Retinal pigment epithelial cell (primary cell): Measurements from ENCODE around the gene PRR5L.

Experiments
- DNase-seq: peaks from one replicate; pipeline ENCODE4 v3.0.0-alpha.2; 2010; ENCODE audit warnings: low read depth
- H3K4me3 ChIP-seq: 2 replicates; pipeline ENCODE4 v1.5.1; 2011; ENCODE audit warnings: mild to moderate bottlenecking, low read length, control low read depth, moderate library complexity
- TF ChIP-seq, protein P1 (sequence below): conservative IDR thresholded peaks from 2 replicates; pipeline ENCODE4 v1.5.1; 2011; ENCODE audit warnings: low read depth, low read length, control low read depth, inconsistent platforms

PRR5L gene

DNA sequence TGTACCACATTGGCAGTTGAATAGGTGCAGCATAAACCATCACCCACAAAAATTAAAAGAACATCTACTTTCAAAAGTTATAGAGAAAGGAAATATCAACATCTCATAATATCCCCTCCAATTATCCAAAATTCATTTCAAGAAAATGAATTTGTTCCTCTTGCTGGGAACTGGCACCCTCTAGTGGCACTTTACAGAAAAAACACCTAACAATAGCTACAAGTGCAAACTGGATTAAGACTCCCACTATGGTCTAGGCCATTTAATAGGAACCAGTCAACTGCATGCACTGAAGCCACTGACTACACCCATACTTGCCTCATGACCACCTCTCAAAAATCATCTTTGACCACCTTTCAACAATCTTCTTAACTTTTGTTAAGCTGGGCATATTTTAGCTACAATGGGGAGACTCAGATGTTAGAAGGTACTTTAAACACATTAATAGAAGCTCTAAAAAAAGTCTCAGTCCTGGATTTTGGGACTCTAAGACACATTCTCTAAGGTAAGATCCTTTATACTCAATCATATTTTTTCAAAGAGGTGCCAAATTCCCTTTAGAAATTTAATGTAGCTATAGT, 196.7 kb downstream of the PRR5L start:
- no peak overlapping the region for H3K4me3 ChIP-seq
- TF ChIP-seq, protein P1, sequence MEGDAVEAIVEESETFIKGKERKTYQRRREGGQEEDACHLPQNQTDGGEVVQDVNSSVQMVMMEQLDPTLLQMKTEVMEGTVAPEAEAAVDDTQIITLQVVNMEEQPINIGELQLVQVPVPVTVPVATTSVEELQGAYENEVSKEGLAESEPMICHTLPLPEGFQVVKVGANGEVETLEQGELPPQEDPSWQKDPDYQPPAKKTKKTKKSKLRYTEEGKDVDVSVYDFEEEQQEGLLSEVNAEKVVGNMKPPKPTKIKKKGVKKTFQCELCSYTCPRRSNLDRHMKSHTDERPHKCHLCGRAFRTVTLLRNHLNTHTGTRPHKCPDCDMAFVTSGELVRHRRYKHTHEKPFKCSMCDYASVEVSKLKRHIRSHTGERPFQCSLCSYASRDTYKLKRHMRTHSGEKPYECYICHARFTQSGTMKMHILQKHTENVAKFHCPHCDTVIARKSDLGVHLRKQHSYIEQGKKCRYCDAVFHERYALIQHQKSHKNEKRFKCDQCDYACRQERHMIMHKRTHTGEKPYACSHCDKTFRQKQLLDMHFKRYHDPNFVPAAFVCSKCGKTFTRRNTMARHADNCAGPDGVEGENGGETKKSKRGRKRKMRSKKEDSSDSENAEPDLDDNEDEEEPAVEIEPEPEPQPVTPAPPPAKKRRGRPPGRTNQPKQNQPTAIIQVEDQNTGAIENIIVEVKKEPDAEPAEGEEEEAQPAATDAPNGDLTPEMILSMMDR: peak; percentile 83
- DNase-seq: no peak

DNA sequence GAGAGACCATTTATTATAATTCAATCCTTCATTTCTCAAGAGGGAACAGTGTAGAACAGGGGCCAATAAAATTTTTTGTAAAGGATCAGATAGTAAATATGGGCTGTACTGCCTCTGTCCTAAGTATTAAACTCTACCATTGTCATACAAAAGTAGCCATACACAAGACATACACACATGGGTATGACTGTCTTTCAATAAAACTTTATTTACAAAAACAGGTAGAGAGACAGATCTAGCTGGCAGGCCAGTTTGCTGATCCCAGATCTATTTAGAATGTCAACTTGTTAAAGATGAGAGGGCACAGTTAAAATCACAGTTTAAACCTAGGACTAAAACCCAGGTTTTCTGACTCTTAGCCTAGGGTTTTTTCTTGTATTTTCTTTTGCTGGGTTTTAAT, 197.2 kb downstream of the PRR5L start:
- TF ChIP-seq, protein P1: no peak
- H3K4me3 ChIP-seq: no peak overlapping the region
- DNase-seq: no peak

DNA sequence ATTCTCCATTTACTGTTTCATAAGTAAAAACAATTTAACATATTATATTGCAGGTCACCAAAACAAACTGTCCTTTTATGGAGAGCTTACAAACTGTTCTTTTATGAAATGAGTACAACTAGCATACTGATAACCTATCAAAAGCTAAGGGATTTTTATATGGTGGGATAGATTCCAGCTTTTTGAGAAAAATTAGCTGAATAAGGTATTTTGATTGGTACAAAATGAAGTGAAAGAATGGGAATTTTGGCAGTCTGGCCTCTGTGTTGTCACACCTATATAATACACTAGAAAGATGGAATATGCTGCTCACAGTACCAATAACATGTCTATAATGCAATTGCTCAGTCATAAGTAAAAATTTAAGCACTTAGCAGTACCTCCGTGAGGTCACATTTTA, 202.6 kb downstream of the PRR5L start:
- TF ChIP-seq, protein P1: no peak
- DNase-seq: no peak
- H3K4me3 ChIP-seq: no peak overlapping the region

DNA sequence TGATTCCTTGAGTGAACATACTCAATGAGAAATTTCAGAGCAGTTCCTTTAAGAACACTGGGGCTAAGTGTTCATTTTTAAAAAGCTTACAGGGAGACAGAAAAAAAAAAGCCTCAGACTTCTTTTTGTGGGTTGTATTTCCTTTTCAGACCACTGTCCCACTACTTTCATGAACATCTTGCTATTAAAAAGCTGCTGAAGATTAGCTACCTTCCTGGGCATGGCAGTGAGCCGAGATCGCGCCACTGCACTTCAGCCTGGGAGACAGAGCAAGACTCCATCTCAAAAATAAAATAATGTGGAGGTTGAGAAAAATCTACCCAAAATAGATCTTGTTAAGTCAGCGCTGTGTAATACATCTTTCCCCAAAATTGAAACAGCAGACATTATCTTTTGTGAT, 203.2 kb downstream of the PRR5L start:
- TF ChIP-seq, protein P1: no peak
- no peak overlapping the region for H3K4me3 ChIP-seq
- no peak for DNase-seq

DNA sequence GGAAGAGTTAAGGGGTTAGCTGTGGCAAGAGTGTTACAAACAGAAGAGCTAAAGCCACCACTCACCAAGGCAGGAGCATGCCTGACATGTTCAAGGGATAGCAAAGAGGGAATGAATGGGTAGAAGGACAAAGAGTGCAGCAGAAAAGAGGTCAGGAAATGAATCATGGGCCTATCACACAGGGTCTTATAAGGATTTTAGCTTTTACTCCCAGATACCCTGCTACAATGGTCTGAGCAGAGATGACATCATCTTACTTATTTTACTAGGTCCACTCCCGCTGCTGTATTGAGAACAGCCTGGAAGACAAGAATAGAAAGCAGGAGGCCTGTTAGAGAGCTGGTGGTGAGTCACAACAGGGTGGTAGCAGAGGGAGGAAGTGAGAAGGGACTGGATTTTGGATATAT, 204.2 kb downstream of the PRR5L start:
- no peak overlapping the region for H3K4me3 ChIP-seq
- TF ChIP-seq, protein P1: no peak
- peak; percentile 66 for DNase-seq

DNA sequence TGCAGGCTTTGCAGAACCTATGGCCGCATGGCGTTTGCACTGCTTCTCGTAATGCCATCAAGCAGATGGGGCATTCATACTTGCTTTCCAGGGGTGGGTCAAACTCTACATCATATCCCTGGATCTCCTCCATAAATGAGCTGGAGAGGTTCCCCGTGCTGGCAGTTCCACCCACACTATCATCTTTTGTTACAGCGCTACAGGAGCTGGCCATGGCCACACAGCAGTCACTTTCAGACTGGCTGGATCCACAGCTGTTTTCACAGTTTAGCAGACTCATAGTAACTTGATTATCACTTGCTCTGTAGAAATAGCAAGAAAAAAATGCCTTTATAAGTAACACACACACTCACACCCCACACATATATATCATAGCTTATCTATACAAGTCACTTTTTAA, 205.1 kb downstream of the PRR5L start:
- TF ChIP-seq, protein P1: no peak
- H3K4me3 ChIP-seq: no peak overlapping the region
- DNase-seq: no peak

DNA sequence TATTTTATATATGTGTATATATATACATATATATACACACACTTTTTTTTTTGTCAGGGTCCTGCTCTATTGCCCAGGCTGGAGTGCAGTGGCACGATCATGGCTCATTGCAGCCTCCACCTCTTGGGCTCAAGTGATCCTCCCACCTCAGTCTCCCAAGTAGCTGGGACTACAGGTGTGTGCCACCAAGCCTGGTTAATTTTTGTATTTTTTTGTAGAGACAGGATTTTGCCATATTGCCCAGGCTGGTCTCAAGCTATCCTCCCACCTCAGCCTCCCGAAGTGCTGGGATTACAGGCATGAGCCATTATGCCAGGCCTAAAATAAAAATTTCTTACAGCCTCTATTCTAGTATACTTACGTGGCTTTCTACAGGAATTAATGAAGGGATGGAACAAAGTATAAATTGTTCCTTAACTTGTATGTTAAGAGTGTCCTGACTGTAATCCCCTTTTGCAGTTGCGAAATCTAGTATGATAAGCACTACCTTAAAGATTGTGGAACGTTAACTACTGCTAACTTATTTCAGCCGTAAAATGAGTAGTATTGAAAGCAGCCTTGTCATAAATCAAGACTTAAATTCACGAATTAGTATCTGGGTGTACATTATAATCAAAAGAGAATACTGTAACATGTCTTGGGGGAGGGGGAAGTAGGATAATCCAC, 211.9 kb downstream of the PRR5L start:
- no peak for DNase-seq
- H3K4me3 ChIP-seq: peak overlapping the region; percentile 95
- TF ChIP-seq, protein P1: no peak
